GM19240 (cell line): ENCODE measurements around the gene SLC26A2.
"Not testable (repeated sequence)": the region's sequence is repeated elsewhere in the genome, so short reads cannot be mapped to it uniquely, and the experiment has no call there.

ENCODE experiments used
- DNase-seq: peaks from one replicate; pipeline ENCODE4 v3.0.0; 2011; ENCODE audit warnings: low spot score; ENCODE audit not compliant: insufficient read length

Gene SLC26A2

DNA sequence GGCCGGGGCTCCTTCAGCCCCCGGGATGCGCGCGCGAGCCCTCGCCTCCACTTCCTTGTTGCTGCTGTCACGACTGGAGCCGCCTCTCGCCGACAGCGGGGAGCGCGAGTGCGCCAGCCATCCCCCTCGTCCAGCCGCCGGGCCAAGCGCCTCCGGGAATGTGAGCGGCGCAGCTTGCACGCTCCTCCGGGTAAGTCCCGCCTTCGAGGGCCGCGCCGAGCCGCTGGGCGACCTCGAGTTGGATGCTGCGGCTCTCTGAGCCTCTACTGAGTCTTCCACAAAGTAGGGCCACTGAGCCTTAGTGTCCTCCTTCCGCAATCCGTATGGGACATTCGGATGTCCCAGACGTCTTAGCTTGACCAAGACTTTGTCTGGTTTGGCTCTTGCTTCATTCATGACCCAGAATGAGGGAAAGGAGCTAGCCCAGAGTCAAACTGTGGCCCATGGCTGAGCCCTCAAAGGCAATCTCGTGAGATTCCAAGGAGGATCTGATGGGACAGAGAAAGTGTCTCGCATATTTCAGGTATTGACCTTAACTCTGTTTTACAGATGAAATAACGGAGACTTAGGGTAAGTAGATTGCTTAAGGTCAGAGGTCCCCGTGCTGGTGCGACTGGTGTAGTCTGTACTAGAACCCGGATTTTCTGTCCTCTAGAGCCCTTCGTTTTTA is 40.6 kb downstream of the SLC26A2 start:
- DNase-seq, result no peak

DNA sequence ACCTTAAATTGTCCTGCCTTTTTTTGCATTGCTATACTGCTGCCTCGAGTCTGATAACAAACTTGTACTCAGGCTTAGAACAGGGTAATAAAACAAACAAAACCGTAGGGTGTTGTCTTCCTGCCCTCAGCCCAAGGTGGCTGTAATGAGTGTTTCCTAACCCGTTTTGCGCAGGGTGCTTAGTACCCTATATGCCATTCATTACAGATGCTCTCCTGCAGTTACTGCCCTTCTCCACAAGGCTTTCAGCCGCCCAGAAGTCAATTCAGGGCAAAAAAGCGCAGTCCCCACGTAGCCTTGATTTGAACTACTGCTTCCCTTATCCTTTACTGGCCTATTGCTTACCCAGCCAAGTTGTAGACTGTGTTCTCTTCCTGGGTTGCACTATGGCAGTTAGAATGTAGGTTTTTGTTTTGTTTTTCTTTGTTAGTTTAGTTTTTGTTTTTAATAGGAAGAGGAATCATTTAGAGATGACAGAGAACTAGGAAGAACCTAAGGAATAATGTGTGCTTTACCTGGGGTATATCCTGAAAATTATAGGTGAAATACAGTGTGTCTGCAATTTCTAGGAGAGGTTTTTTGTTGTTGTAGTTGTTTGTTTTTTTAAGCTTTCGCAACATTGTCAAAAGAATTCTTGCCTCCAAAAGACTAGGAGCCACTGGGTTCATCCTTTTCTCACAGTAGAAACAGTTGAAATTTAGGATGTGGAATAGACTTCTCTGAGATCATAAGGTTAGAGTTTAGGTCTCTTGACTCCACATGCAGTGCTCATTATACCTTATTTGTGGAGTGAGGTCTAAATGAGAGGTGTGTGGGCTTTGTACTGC is 41.3 kb downstream of the SLC26A2 start:
- peak; percentile 68 for DNase-seq

DNA sequence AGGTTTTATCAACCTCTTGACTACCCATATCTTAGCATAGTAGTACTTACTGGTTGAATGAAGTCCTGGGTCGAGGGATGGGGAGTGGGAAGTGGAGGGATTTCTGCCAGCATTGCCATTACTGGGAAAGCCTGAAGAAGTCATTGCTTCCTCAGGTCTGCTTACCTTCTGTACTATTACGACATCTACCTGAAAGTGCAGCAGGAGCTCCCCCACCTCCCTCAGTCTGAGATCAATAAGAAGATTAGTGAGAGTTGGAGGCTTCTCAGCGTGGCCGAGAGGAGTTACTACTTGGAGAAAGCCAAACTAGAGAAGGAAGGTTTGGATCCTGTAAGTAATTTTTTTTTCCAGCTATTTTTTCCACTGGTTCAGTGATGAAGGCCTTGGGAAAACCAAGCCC is 45.8 kb downstream of the SLC26A2 start:
- DNase-seq, result no peak

DNA sequence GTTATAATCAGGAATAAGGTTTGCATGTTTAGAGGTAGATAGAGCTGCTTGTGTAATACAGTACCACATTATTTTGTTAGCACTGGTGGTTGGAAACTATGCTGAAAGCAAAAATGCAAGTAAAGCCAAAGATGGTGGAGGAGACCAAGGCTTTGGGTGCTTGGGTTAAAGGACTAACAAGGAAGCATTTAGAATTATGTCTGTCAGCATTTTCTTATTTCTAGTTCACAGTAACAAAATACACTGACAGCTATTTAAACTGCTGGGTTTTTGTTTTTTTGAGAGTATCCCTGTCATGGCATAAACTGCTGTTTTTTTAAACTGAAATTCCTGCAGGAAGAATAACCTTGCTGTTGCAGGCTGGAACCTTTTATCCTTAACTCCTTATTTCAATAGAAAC is 46.5 kb downstream of the SLC26A2 start:
- DNase-seq, result no peak

DNA sequence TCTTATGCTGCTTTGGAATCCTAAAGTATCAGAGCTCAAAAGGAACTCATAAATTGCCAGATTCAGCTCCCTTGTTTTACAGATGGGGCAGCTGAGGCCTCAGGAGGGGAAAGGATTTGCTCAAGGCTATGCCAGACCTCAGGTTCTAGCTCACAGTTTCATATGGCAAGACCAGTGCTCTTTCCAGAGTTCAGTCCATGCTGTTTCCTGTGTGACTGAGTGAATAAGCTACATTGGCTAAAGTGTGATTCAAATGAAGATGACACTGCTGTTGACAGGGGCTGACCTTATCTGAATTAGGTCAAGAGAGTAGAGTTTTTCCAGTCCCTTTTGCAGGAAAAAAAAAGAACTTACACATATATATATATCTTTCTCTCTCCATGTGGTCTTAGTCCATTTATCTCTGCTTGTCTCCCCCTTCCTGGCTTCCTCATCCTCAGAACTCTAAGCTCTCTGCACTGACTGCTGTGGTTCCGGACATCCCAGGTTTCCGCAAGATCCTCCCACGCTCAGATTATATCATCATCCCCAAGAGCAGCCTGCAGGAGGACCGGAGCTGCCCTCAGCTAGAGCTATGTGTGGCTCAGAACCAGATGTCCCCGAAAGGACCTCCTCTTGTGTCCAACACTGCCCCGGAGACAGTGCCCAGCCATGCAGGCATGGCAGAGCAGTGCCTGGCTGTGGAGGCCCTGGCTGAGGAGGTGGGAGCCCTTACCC is 49.3 kb downstream of the SLC26A2 start:
- DNase-seq, result no peak

DNA sequence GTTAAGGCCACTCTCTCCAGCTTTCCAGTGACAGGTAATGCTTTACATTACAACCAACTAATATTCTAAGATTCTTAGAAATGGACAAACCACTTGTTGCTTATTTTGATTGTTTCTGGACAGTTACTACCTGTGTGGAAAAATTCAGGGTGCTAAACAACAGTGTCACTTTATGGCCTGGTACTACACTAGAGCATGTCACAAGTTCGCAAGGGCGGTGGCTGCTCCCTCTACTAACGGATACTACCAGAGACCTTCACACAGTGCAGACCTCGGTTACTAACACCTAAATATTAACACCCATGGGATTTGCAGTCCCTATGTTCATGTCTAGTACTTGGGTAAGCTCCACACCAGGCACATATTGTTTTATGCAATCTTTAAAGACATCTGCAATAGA is 53.4 kb downstream of the SLC26A2 start:
- no peak for DNase-seq

DNA sequence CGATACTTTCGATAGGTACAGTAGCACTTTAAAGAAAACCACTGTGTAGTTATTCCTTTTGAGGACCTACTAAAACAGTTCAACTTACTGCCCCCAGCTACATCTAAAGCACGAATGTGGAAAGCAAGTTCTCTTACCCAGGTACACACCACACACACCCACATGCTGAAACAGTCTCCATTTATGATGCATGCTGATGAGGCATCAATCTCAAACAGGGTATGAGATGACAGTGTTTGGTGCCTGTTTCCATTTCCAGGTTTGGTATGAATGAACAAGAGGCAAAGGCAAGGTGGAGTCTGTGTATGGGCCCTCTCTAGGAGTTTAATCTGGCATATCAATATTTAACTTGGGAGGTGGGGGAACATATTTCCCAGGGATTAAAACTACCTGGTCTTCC is 53.9 kb downstream of the SLC26A2 start:
- DNase-seq, result no peak

DNA sequence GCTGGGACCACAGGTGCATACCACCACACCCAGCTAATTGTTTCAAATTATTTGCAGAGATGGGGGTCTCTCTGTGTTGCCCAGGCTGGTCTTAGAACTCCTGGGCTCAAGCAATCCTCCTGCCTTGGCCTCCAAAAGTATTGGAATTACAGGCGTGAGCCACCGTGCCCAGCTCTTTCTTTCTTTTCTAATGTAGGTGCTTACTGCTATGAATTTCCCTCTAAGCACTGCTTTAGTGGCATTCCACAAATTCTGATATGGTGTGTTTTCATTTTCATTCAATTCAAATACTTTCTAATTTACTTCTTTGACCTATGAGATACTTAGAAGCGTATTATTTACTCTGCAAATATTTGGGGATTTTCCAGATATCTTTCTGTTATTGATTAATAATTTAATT is 54.9 kb downstream of the SLC26A2 start:
- no peak for DNase-seq

DNA sequence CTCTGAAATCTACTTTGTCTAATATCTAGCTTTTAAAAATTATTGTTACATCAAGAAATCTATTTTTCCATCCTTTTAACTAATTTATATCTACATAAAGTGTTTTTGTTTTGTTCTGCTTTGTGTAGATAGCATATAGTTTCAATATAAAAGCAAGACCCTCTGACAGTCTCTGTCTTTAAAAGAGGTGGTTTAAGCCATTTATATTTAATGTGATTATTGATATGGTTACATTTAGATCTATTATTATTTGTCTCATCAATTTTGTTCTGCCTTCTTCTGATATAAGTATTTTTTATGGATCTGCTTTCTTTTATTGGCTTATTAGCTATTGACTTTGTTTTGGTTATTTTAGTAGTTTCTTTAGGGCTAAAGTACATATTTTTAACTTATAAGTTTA is 56.0 kb downstream of the SLC26A2 start:
- no peak for DNase-seq

DNA sequence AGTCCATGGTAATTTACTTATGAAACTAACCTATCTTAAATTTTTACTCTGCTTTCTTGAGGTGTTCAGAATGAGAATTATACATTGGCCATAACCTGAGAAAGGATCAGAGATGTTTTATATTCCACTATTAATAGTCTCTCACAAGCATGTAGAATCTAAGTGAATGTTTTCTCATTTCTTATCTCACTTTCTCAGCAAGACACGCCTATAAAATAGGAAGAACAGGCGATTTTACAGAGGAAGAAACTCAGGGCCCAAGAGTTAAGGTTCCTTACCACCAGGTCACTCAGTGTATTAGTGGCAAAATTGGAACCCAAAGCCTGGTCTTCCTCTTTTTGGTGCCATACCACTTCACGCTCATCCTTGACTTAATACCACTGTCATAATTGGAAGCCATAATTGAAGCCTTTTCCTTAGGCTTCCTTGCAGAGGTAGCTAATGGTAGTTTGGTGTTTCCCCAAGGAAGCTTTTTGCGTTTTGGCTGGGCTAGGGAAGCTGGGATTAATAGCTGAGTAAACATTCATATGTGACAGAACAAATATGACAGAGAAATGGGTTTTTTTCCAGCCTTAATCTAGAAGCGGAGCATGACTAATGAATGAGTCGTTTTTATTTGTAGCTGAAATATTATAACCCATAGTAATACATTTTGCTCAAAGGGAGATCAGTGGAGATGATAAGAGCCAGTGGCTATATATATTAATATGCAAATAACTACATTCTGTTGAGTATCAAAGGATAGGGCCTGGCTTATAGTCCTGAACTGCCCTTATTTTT is 56.9 kb downstream of the SLC26A2 start:
- DNase-seq, result no peak

DNA sequence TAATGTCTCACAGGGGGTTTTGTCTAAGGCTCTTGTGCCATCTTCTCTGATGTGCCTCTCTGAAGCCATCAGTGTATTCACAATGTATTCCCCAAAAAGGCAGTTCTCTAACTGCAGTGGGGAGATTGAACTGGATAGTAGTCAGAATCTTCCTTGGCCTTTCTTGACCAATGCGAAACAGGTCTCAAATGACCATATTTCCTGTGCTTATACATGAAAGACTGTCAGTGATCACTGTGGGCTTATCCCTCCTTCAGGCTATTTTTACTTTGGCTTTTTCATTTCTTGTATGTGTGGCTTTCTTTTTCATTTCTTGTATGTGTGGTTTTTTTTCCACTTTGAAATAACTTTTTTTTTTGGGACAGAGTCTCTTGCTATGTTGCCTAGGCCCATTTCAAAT is 59.7 kb downstream of the SLC26A2 start:
- no peak for DNase-seq

DNA sequence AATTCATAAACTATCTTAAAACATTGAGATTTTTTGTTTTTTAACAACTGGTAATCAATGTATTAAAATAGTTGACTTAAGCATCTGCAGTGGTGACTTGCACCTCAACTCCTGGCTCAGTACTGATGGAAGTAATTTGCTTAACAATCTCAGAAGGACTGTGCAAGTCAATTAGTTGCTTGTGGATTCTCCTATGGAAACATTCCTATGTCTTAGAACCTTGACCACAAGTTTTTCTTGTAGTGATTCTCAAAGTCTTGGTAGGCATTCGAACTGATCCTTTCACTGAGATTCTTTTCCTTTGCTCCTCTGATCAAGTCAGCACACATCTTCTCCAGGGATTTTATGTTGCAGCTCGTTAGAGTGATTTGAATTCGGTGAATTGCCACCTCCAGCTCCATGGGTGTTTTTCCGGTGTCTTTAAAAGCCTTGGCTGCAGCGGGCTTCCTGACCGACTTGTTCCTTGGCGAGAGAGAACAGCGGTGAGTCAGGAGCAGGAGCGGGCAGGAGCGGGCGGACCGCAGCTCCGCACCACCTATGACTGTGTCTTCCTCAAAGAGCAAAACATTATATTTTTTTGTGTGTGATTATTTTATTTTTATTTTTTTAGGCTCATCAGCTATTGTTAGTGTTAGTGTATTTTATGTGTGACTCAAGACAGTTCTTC is 61.1 kb downstream of the SLC26A2 start:
- no peak for DNase-seq

DNA sequence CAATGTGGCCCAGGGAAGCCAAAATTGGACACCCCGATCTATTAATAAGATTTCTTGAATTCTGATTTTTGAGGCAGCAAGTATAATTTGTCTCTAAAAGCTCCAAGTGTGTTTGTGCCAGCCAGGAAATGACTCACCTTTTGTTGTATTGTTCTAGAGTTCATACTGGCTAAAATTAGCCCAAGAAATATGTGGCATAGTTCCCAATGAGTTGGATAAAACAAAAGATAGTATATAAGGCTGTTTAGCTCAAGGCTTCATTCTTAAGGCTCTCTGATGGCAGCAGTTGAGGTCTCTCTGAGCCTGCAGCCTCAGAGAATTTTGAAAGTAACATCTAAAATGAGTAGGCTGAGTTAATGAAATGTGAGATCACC is 61.6 kb downstream of the SLC26A2 start:
- no peak for DNase-seq

DNA sequence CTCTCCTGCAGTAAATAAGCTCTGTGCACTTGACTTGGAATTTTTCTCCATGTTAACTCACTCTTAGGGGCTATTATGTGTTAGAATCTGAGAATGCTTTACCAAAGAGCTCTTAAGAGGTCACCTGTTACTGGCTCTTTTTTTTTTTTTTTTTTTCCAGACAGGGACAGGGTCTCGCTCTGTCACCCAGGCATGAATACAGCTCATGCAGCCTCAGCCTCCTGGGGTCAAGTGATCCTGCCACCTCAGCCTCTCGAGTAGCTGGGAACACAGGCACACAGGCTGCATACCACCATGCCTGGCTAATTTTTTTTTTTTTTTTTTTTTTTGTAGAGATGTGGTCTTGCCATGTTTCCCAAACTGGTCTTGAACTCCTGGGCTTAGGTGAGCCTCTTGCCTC is 62.1 kb downstream of the SLC26A2 start:
- no peak for DNase-seq

DNA sequence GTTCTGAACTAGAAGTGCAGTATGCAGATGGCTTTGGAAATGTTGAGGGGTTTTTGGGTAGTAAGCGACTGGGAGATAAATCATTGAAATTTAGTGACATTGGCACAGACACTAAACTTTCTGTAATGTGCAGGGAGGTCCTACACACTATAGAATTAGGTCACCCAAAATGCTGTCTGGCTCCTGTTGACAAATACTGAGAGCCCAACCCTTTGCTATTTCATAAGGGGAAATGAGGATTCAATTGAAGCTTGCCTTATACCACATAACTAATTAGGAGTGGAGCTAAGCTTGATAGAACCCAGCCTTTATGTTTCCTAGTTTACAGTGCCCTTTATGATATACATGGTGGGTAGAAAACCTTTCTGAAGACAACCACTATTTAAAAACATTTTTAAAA is 62.6 kb downstream of the SLC26A2 start:
- DNase-seq, result no peak

DNA sequence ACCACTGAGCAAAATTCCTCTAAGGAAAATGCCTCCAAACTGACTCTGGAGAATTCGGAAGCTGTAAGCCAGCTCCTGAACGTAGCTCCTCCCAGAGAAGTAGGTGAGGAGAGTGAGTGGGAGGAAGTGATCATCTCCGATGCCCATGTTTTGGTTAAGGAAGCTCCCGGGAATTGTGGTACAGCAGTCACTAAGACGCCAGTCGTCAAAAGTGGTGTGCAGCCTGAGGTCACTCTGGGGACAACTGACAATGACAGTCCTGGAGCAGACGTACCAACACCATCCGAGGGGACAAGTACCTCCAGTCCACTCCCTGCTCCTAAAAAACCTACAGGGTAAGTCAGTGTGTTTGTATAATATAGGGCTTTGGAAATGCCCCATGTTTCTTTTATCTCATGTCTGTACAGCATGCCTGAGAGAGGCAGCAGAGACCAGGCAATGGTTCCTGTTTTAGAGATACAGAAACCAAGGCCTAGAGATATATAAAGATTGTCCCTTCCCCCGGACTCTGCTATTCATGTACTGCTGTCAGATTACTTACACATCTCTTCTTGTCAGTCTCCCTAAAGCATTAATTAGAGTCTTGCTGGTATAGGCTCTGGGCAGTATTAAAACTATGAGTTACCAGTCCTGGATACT is 63.9 kb downstream of the SLC26A2 start:
- no peak for DNase-seq

DNA sequence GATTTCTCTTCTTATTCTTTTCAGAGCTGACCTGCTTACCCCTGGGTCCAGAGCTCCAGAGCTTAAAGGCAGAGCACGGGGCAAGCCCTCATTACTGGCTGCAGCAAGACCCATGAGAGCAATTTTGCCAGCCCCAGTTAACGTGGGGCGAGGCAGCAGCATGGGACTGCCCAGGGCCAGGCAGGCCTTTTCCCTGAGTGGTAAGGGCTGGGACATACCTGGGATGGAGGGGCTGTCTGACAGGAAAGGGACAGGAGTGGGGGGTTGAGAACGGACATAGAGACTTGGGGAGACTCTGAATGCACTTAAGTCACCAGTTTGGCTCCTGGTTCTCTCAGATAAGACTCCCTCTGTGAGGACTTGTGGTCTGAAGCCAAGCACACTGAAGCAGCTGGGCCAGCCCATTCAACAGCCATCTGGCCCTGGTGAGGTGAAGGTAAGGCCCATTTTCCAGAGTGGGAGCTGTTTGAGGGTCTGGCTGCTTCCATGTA is 66.2 kb downstream of the SLC26A2 start:
- no peak for DNase-seq

DNA sequence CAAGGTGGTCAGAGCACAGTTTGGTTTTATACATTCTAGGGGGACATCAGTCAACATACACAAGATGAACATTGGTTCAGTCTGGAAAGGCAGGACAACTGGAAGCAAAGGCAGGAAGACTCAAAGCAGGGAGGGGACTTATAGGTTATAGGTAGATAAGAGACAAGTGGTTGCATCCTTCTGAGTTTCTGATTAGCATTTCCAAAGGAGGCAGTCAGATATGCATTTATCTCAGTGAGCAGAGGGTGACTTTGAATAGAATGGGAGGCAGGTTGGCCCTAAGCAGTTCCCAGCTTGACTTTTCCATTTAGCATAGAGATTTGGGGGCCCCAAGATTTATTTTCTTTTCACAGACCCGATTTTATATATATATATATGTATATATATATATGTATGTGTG is 67.5 kb downstream of the SLC26A2 start:
- DNase-seq, result not testable (repeated sequence)

DNA sequence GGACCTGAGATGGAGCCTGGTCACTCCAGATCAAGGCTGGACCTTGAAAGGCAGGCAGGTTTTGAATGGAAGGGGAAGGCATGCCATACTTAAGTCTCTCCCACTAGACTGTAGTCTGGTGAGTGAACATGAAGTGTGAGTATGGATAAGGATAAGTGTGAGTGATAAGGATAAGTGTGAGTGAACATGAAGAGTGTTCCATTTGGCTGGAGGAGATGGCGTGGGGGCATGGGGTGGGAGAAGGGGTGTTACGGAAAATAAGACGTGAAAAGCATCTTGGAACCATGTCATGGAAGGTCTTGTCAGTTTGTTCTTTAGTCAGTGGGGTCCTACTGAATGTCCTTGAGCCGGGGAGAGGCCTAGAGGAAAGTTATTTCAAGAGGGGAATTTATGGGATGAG is 72.8 kb downstream of the SLC26A2 start:
- DNase-seq, result no peak

DNA sequence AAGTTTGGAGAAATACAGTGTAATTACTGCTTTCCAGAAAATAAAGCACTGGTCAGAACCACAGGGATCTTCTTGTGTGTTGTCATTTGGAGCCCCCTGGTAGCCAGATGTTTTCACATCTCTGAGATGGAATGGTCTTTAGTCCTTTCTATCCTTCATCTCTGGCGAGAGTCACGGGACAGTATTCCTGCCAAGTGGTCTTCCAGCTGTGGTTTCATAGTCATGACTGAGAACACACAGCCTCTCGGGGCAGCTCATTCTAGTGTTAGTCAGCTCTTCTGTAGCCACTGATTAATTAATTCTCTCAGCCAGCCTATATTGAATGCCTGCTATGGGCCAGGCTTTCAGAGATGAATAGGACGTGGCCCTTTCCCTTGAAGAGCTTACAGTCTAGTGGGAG is 74.1 kb downstream of the SLC26A2 start:
- DNase-seq, result no peak
